Trophoblast cell (in vitro differentiated cells and primary cell): ENCODE measurements around the gene MCCC2.
"Not testable (repeated sequence)": the region's sequence is repeated elsewhere in the genome, so short reads cannot be mapped to it uniquely, and the experiment has no call there.

Experiments
- DNase-seq, 2 donors: peaks; one replicate each; pipeline ENCODE4 v3.0.0-alpha.2; 2016
- H2AFZ ChIP-seq: 2 replicates; pipeline ENCODE4 v1.6.1; 2013; ENCODE audit warnings: low read length, moderate library complexity, mild to moderate bottlenecking; ENCODE audit not compliant: insufficient read depth, poor library complexity
- H2AK5ac ChIP-seq: 2 replicates; pipeline ENCODE4 v1.6.1; 2013; ENCODE audit warnings: mild to moderate bottlenecking, low read length
- H2BK120ac ChIP-seq: 2 replicates; pipeline ENCODE4 v1.6.1; 2013; ENCODE audit warnings: low read length, mild to moderate bottlenecking, moderate library complexity; ENCODE audit not compliant: insufficient read depth, poor library complexity
- H2BK12ac ChIP-seq: 2 replicates; pipeline ENCODE4 v1.6.1; 2013; ENCODE audit warnings: mild to moderate bottlenecking, low read length, moderate library complexity
- H2BK5ac ChIP-seq: 2 replicates; pipeline ENCODE4 v1.6.1; 2013; ENCODE audit warnings: low read length, low read depth, moderate library complexity, mild to moderate bottlenecking; ENCODE audit not compliant: poor library complexity
- H3K14ac ChIP-seq: 2 replicates; pipeline ENCODE4 v1.6.1; 2013; ENCODE audit warnings: mild to moderate bottlenecking, low read length
- H3K18ac ChIP-seq: 2 replicates; pipeline ENCODE4 v1.6.1; 2013; ENCODE audit warnings: mild to moderate bottlenecking, low read length
- H3K23ac ChIP-seq: 2 replicates; pipeline ENCODE4 v1.6.1; 2013; ENCODE audit warnings: low read length
- H3K27ac ChIP-seq: 2 replicates; pipeline ENCODE4 v1.5.1; 2013; ENCODE audit warnings: low read depth, mild to moderate bottlenecking, inconsistent platforms, low read length, moderate library complexity
- H3K27me3 ChIP-seq: 2 replicates; pipeline ENCODE4 v1.6.1; 2013; ENCODE audit warnings: inconsistent platforms, mild to moderate bottlenecking, low read length, moderate library complexity; ENCODE audit not compliant: insufficient read depth
- H3K36me3 ChIP-seq, 2 experiments: 1 replicate in 1 of 2; 2 replicates in 1 of 2; pipeline ENCODE4 v1.6.1; 2013; ENCODE audit warnings: low read length in 2 of 2, mild to moderate bottlenecking in 2 of 2, moderate library complexity in 1 of 2; ENCODE audit not compliant: insufficient read depth in 2 of 2, control insufficient read depth in 1 of 2
- H3K4ac ChIP-seq: 2 replicates; pipeline ENCODE4 v1.6.1; 2013; ENCODE audit warnings: low read depth, mild to moderate bottlenecking, low read length, moderate library complexity
- H3K4me1 ChIP-seq, 2 experiments: 1 replicate in 1 of 2; 2 replicates in 1 of 2; pipeline ENCODE4 v1.6.1; 2013; ENCODE audit warnings: low read length in 2 of 2, mild to moderate bottlenecking in 2 of 2, moderate library complexity in 1 of 2; ENCODE audit not compliant: insufficient read depth in 2 of 2, control insufficient read depth in 1 of 2
- H3K4me2 ChIP-seq: 2 replicates; pipeline ENCODE4 v1.6.1; 2013; ENCODE audit warnings: inconsistent platforms, mild to moderate bottlenecking, low read length, moderate library complexity
- H3K4me3 ChIP-seq: 2 replicates; pipeline ENCODE4 v1.5.1; 2013; ENCODE audit warnings: mild to moderate bottlenecking, low read depth, low read length, inconsistent platforms
- H3K79me1 ChIP-seq: one replicate; pipeline ENCODE4 v1.6.1; 2013; ENCODE audit warnings: low read length
- H3K79me2 ChIP-seq: 2 replicates; pipeline ENCODE4 v1.6.1; 2013; ENCODE audit warnings: low read length, mild to moderate bottlenecking; ENCODE audit not compliant: control insufficient read depth, insufficient read depth, poor library complexity
- H3K9ac ChIP-seq: 2 replicates; pipeline ENCODE4 v1.6.1; 2013; ENCODE audit warnings: mild to moderate bottlenecking, low read length
- H3K9me3 ChIP-seq: 2 replicates; pipeline ENCODE4 v1.6.1; 2013; ENCODE audit warnings: low read depth, mild to moderate bottlenecking, control low read depth, inconsistent platforms, low read length; ENCODE audit not compliant: insufficient read depth
- H4K12ac ChIP-seq: 2 replicates; pipeline ENCODE4 v1.6.1; 2013; ENCODE audit warnings: low read depth, mild to moderate bottlenecking, low read length, moderate library complexity
- H4K8ac ChIP-seq: 2 replicates; pipeline ENCODE4 v1.6.1; 2013; ENCODE audit warnings: low read depth, mild to moderate bottlenecking, low read length, moderate library complexity
- H4K91ac ChIP-seq: one replicate; pipeline ENCODE4 v1.6.1; 2013; ENCODE audit warnings: low read depth, mild to moderate bottlenecking, low read length, moderate library complexity
- WGBS: extraction: QIAGEN DNeasy Blood & Tissue Kit; methylation state at CpG from one replicate; pipeline ENCODE4 v1.1.7; 2013; ENCODE audit warnings: missing lambda C conversion rate; ENCODE audit not compliant: insufficient read length, insufficient coverage; ENCODE audit errors: extremely low coverage; 5-methylcytosine and 5-hydroxymethylcytosine counted together

Gene MCCC2

GRCh38 chr5:71650940-71651339 lies 63.8 kb downstream of the MCCC2 start:
- not testable (repeated sequence) for H3K4ac ChIP-seq, H4K8ac ChIP-seq, H4K91ac ChIP-seq, H2BK12ac ChIP-seq, H3K4me1 ChIP-seq, H2BK5ac ChIP-seq, H2BK120ac ChIP-seq, H3K14ac ChIP-seq, H2AK5ac ChIP-seq, H3K18ac ChIP-seq, H3K79me1 ChIP-seq, H3K4me2 ChIP-seq, H3K9me3 ChIP-seq, H3K27me3 ChIP-seq, DNase-seq, H3K4me3 ChIP-seq, H3K23ac ChIP-seq, H3K9ac ChIP-seq, H3K27ac ChIP-seq, H2AFZ ChIP-seq, H4K12ac ChIP-seq, H3K79me2 ChIP-seq
- WGBS, result no CpG with 5 or more reads among the region's 3 CpGs
- H3K36me3 ChIP-seq, result peaks cover 8 to 17% of the 10 kb centered on the region in 2 experiments

GRCh38 chr5:71651579-71651978 lies 64.4 kb downstream of the MCCC2 start:
- H3K9me3 ChIP-seq, result no peaks in the 10 kb centered on the region
- H3K27ac ChIP-seq, result no peak overlapping the region
- H2BK5ac ChIP-seq, result no peak overlapping the region
- H3K14ac ChIP-seq, result no peak overlapping the region
- H3K36me3 ChIP-seq, result peaks cover 5 to 14% of the 10 kb centered on the region in 2 experiments
- H3K27me3 ChIP-seq, result no peaks in the 10 kb centered on the region
- H3K79me2 ChIP-seq, result no peaks in the 10 kb centered on the region
- no peak overlapping the region for H2BK12ac ChIP-seq
- no peak overlapping the region for H3K9ac ChIP-seq
- H3K4ac ChIP-seq, result no peak overlapping the region
- H2AFZ ChIP-seq, result no peak overlapping the region
- H3K4me2 ChIP-seq, result no peak overlapping the region
- no peak for DNase-seq
- no peak overlapping the region for H4K8ac ChIP-seq
- H2AK5ac ChIP-seq, result no peak overlapping the region
- H3K4me3 ChIP-seq, result no peak overlapping the region
- H3K18ac ChIP-seq, result no peak overlapping the region
- no peaks in the 10 kb centered on the region for H3K4me1 ChIP-seq
- peak overlapping the region; percentile 25 for H3K23ac ChIP-seq
- no peaks in the 10 kb centered on the region for H3K79me1 ChIP-seq
- no peak overlapping the region for H2BK120ac ChIP-seq
- no peak overlapping the region for H4K91ac ChIP-seq
- no peak overlapping the region for H4K12ac ChIP-seq
- no CpG with 5 or more reads among the region's 3 CpGs for WGBS

GRCh38 chr5:71652349-71652748 lies 65.2 kb downstream of the MCCC2 start:
- no CpG with 5 or more reads among the region's 3 CpGs for WGBS
- no peaks in the 10 kb centered on the region for H3K27me3 ChIP-seq
- H3K4ac ChIP-seq, result no peak overlapping the region

DNA sequence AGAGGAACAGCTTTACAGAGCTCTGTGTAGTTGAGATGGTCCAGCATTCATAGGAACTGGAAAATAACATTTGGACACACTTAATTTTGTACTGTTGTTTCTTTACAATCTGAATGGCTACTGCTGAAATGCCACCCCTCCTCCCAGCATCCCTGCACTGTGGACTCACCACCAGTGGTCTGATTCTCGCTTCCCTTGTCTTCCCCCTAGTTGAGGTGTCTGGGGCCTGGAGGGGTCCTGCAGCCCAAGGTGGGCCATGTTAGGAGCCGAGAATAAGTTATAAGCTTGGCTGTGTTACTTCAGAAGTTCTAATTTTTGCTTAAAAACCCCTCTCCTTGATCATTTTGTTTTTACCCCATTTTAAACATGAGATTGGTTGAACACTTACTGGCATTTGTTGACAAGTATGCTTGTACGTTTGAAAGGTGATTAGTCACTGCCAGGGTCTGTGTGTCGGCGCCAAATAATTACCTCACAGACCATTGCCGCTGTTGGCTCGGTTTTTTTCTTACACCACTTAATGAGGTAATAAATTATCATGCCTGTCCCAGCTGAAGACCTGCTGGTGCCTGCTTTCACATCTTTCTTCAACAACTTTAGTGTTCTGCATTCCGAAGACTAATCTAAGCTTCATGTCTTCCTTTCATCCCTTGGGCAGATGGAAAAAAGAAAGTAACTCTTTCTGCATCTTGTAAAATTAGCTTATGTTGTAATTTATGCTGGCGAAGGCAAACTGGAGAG lies 65.8 kb downstream of the MCCC2 start:
- Histone ChIP-seq H3K4me2 (no peak overlapping the region), H3K79me1 (no peaks in the 10 kb centered on the region), H3K27ac (no peak overlapping the region), H3K4ac (no peak overlapping the region), H3K27me3 (no peaks in the 10 kb centered on the region), H2BK12ac (no peak overlapping the region), H2AK5ac (no peak overlapping the region), H3K9me3 (no peaks in the 10 kb centered on the region), H4K91ac (no peak overlapping the region), H3K14ac (no peak overlapping the region), H2BK120ac (no peak overlapping the region), H2BK5ac (no peak overlapping the region), H3K18ac (no peak overlapping the region), H3K9ac (no peak overlapping the region), H3K23ac (no peak overlapping the region), H4K12ac (no peak overlapping the region), H3K36me3 (peaks cover 3 to 13% of the 10 kb centered on the region in 2 experiments), H4K8ac (no peak overlapping the region), H3K4me1 (no peaks in the 10 kb centered on the region), H3K4me3 (no peak overlapping the region), H2AFZ (no peak overlapping the region), H3K79me2 (no peaks in the 10 kb centered on the region)
- no CpG with 5 or more reads among the region's 9 CpGs for WGBS
- DNase-seq, result no peak

More at GRCh38 chr5:71652349-71652748, 65.2 kb downstream of the MCCC2 start:
- no peak overlapping the region for H2BK5ac ChIP-seq
- H3K23ac ChIP-seq, result no peak overlapping the region
- H3K4me1 ChIP-seq, result no peaks in the 10 kb centered on the region
- no peak overlapping the region for H3K9ac ChIP-seq
- no peak overlapping the region for H2BK120ac ChIP-seq
- no peak overlapping the region for H3K14ac ChIP-seq
- no peak overlapping the region for H3K18ac ChIP-seq
- no peak overlapping the region for H4K91ac ChIP-seq
- no peak overlapping the region for H4K12ac ChIP-seq
- no peaks in the 10 kb centered on the region for H3K79me2 ChIP-seq
- no peak overlapping the region for H3K27ac ChIP-seq
- no peak overlapping the region for H2AFZ ChIP-seq
- DNase-seq, result no peak
- H3K4me2 ChIP-seq, result no peak overlapping the region
- H3K9me3 ChIP-seq, result no peaks in the 10 kb centered on the region
- no peaks in the 10 kb centered on the region for H3K79me1 ChIP-seq
- H4K8ac ChIP-seq, result no peak overlapping the region
- peaks cover 4 to 13% of the 10 kb centered on the region in 2 experiments for H3K36me3 ChIP-seq
- no peak overlapping the region for H2BK12ac ChIP-seq
- H2AK5ac ChIP-seq, result no peak overlapping the region
- no peak overlapping the region for H3K4me3 ChIP-seq
